Astrocyte of the cerebellum (primary cell): ENCODE measurements around the gene AACS.
"Not testable (repeated sequence)": the region's sequence is repeated elsewhere in the genome, so short reads cannot be mapped to it uniquely, and the experiment has no call there.

Experiments
- DNase-seq: peaks from one replicate; pipeline ENCODE4 v3.0.0-alpha.2; 2011; ENCODE audit warnings: low read depth
- H3K4me3 ChIP-seq: 2 replicates; pipeline ENCODE4 v1.5.1; 2011; ENCODE audit warnings: mild to moderate bottlenecking, low read depth, low read length, moderate library complexity
- in situ Hi-C: cut with HindIII; loops from 2 replicates; pipeline ENCODE4 v1.10.0; 2017; ENCODE audit warnings: low sequenced_read_pairs
- TF ChIP-seq, protein P1 (sequence below): IDR thresholded peaks from 2 replicates; pipeline ENCODE4 v1.5.1; 2012; ENCODE audit warnings: low read length, low read depth, moderate library complexity, mild to moderate bottlenecking; ENCODE audit errors: missing control alignments

Gene AACS

DNA sequence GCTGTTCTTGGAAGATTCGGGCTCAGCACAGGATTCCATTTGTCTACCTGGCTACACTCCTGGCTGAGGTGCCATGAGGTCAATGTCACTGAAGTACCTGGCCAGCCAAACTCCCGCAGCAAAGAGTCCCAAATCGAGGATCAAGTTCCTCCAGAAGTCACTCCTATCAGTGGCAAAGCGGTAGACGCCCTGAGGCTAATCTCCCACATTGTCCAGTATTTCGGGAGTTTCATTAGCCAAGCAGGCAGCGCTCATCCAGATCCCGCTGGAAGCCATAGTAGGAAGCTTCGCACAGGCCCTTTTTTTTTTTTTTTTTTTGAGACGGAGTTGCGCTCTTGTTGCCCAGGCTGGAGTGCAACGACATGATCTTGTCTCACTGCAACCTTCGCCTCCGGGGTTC lies 8.9 kb upstream of the AACS start:
- TF ChIP-seq, protein P1, sequence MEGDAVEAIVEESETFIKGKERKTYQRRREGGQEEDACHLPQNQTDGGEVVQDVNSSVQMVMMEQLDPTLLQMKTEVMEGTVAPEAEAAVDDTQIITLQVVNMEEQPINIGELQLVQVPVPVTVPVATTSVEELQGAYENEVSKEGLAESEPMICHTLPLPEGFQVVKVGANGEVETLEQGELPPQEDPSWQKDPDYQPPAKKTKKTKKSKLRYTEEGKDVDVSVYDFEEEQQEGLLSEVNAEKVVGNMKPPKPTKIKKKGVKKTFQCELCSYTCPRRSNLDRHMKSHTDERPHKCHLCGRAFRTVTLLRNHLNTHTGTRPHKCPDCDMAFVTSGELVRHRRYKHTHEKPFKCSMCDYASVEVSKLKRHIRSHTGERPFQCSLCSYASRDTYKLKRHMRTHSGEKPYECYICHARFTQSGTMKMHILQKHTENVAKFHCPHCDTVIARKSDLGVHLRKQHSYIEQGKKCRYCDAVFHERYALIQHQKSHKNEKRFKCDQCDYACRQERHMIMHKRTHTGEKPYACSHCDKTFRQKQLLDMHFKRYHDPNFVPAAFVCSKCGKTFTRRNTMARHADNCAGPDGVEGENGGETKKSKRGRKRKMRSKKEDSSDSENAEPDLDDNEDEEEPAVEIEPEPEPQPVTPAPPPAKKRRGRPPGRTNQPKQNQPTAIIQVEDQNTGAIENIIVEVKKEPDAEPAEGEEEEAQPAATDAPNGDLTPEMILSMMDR, result no peak
- in situ Hi-C loops, result no loop called here
- H3K4me3 ChIP-seq, result no peak overlapping the region
- no peak for DNase-seq

DNA sequence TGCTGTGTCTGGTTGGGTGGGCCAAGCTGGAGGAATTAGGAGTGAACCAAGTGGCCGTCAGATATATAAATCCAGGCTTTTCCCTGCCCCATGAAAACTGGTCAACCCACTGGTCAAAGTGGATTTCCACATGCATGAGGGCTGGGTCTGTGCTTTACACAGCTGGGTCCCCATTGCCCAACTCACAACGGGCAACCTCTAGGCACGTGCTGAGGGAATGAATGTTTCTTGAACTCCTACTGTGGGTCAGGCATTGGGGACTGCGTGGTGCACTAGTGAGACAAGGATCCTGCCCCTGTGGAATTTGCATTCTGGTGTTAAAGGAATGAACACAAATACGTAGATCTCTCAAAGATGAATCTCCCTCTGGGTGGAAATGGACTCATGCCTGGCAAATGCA lies 7.5 kb upstream of the AACS start:
- no peak overlapping the region for H3K4me3 ChIP-seq
- no peak for DNase-seq
- TF ChIP-seq, protein P1, result no peak
- in situ Hi-C loops, result no loop called here

DNA sequence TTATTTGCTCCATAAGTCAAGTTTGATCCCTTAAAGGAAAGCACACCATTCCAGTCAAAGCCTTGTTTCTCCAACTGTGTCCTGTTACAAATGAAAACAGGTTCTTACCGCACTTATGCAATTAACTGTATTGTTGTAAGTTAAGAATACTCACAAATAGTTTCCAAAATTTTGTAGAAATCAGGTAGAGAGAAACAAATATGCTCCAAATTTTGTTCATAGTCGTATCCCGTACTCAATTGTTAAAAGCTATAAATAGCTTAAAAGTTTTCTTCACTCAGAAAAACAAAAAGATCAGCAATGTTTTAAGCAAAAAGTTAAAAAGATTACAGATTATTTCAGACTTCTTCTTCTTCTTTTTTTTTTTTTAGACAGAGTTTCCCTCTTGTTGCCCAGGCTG lies 4.0 kb upstream of the AACS start:
- no peak for DNase-seq
- TF ChIP-seq, protein P1, result no peak
- in situ Hi-C loops, result no loop called here
- no peak overlapping the region for H3K4me3 ChIP-seq

DNA sequence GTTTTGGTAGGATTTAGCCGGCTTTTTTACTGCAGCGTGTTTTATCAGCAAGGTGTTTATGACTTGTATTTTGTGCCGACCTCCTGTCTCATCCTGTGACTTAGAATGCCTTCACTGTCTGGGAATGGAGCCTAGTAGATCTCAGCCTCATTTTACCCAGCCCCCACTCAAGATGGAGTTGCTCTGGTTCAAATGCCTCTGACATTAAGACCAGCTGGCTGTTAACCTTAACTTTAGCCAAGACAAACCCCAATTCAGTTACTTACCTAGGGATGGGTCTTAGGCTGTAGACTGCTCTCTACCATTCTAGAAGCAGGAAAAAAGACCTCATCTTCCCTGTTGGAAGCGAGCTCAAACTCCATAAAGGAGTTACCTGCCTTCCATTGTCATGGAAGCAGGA lies 1.7 kb upstream of the AACS start:
- DNase-seq, H3K4me3 ChIP-seq, in situ Hi-C loops: not testable (repeated sequence)

DNA sequence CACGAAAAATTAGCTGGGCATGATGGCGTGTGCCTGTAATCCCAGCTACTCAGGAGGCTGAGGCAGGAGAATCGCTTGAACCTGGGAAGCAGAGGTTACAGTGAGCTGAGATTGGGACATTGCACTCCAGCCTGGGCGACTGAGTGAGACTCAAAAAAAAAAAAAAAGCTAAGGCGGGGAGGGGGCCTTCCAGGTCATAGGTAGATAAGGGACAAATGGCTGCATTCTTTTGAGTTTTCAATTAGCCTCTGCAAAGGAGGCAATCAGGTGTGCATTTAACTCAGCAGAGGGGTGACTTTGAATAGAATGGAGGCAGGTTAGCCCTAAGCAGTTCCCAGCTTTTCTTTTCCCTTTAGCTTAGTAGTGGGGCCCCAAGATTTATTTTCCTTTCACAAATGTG lies 743 bp upstream of the AACS start:
- in situ Hi-C loops, result no loop called here
- H3K4me3 ChIP-seq, result peak overlapping the region; percentile 79
- TF ChIP-seq, protein P1, result no peak
- DNase-seq, result no peak

DNA sequence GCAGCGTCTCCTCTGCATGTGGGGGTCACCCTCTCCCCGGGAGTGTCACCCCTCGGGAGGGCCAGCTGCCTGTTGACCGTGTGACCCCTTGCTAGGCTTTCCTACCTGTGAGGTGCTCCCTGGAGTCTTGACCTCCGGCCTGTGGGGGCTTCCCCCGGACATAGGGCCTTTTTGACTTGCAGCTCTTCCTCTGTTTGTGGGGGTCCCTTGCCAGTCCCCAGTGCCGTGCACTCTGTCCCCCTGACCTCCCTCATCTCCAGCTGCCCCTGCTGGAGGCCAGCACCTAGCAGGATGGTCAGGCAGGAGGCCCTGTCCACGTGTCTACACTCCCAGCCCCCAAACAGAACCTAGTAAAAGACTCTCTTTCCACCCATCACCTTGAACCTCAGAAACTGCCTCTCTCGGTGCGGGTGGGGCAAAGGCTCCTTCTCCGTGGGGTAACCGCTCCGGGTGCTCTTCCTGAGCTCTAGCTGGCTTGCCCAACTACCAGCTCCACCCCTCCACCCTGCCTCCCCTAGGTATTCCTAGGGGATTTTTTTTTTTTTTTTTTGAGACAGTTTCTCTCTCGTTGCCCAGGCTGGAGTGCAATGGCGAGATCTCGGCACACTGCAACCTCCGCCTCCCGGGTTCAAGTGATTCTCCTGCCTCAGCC lies 810 bp downstream of the AACS start:
- TF ChIP-seq, protein P1, result no peak
- no peak for DNase-seq
- H3K4me3 ChIP-seq, result peak overlapping the region; percentile 79
- in situ Hi-C loops, result no loop called here

DNA sequence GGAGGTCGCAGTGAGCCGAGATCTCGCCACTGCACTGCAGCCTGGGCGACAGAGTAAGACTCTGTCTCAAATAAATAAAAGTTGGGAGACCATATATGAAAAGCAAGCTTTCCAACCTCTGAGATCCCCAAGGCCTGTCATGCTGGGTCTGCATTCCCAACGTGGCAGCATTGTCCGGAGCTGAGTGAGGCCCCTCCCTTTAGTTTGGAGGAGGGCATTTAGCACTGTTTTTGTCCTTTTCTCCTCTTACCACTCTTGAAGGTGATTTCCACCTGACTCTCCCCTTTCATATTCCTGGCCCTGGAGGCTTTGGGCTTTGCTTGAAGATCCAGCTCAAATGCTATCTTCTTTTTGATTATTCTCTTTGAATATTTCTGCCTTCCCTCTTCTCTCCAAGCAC lies 3.2 kb downstream of the AACS start:
- TF ChIP-seq, protein P1, result no peak
- in situ Hi-C loops, result no loop called here

More for the DNA sequence above, 3.2 kb downstream of the AACS start:
- no peak for DNase-seq
- no peak overlapping the region for H3K4me3 ChIP-seq
